Panc1 (cell line): ENCODE measurements around the gene IGF1R. TPM values are rescaled to one million over a fixed set of nuclear protein-coding genes. Genes with fewer than 3 reads are reported as not detected.
A peak's percentile ranks its signal among the peaks of the same experiment; 100 is the strongest.

ENCODE experiments used
- ATAC-seq: fragments of 200-7000 bp; cut with Tn5 transposase; 2 replicates; pipeline ENCODE4 v1.9.1; 2020; ENCODE audit warnings: mild to moderate bottlenecking, moderate library complexity
- BruUV-seq: library from RNA; stranded (reverse); fragments of 400-500 nt; replicated peaks from 2 replicates; lab custom pipeline; 2021; lab: Mats Ljungman, UMichigan
- CTCF ChIA-PET: fragments of 300-600 bp; sonication (Branson Sonifier 250); formaldehyde crosslinking; loops from one replicate; lab custom pipeline; 2022; ENCODE audit warnings: antibody characterized with exemption; lab: Charles Lee
- POLR2A ChIA-PET: fragments of 300-600 bp; sonication (Branson Sonifier 250); formaldehyde crosslinking; loops from one replicate; lab custom pipeline; 2022; ENCODE audit warnings: antibody characterized with exemption; lab: Charles Lee
- DNase-seq: peaks from one replicate; pipeline ENCODE4 v3.0.0-alpha.2; 2010; ENCODE audit warnings: low read depth, low spot score
- H3K27ac ChIP-seq: 2 replicates; pipeline ENCODE4 v1.5.1; 2011; ENCODE audit warnings: mild to moderate bottlenecking, low read length, inconsistent platforms
- H3K27me3 ChIP-seq: fragments of 200-500 bp; sonication (Bioruptor generic); 2 replicates; pipeline ENCODE4 v1.6.0; 2014; ENCODE audit warnings: low read length, inconsistent platforms; ENCODE audit not compliant: control insufficient read depth, insufficient read depth
- H3K36me3 ChIP-seq: fragments of 200-500 bp; sonication (Bioruptor generic); 2 replicates; pipeline ENCODE4 v1.5.1; 2014; ENCODE audit warnings: inconsistent platforms, mild to moderate bottlenecking, low read length, moderate library complexity; ENCODE audit not compliant: control insufficient read depth, insufficient read depth
- H3K4me1 ChIP-seq: 2 replicates; pipeline ENCODE4 v1.5.1; 2011; ENCODE audit warnings: inconsistent platforms, mild to moderate bottlenecking, low read length, moderate library complexity; ENCODE audit not compliant: control insufficient read depth, insufficient read depth
- H3K4me3 ChIP-seq, 2 experiments: 2 replicates each; pipeline ENCODE4 v1.5.1; 2011 to 2012; ENCODE audit warnings: low read depth in 2 of 2, low read length in 2 of 2, mild to moderate bottlenecking in 2 of 2, inconsistent platforms in 1 of 2, moderate library complexity in 1 of 2
- H3K9me3 ChIP-seq: fragments of 200-500 bp; sonication (Bioruptor generic); 2 replicates; pipeline ENCODE4 v1.5.1; 2014; ENCODE audit warnings: low read depth, mild to moderate bottlenecking, inconsistent platforms, low read length, moderate library complexity; ENCODE audit not compliant: control insufficient read depth, insufficient read depth
- POLR2AphosphoS5 ChIP-seq: IDR thresholded peaks from 2 replicates; pipeline ENCODE4 v1.6.1; 2012; ENCODE audit warnings: mild to moderate bottlenecking, low read depth, low read length, moderate library complexity
- SIN3A ChIP-seq: IDR thresholded peaks from 2 replicates; pipeline ENCODE4 v1.6.1; 2012; ENCODE audit warnings: low read depth, mild to moderate bottlenecking, low read length, moderate library complexity, borderline replicate concordance; ENCODE audit not compliant: insufficient read depth
- TCF7L2 ChIP-seq: IDR thresholded peaks from 2 replicates; pipeline ENCODE4 v1.6.1; 2011; ENCODE audit warnings: mild to moderate bottlenecking, low read depth, low read length, inconsistent platforms
- in situ Hi-C: cut with HindIII; loops from 2 replicates; pipeline ENCODE4 v1.10.0; 2016; ENCODE audit warnings: low sequenced_read_pairs, low pct_unique_long_range_greater_than_20kb
- intact Hi-C: fragments of 100-400 bp; cut with micrococcal nuclease; formaldehyde crosslinking; loops from one replicate; pipeline ENCODE4 v1.10.0; 2022; ENCODE audit not compliant: unreplicated experiment
- total RNA-seq: library from RNA; stranded (reverse); gene quantifications from one replicate; pipeline ENCODE4 v1.2.1, GENCODE V29; 2021; ENCODE audit not compliant: unreplicated experiment
- TF ChIP-seq, protein P1 (sequence below), 2 experiments: IDR thresholded peaks; 2 replicates each; pipeline ENCODE4 v1.6.1; 2011 to 2012; ENCODE audit warnings: low read depth in 2 of 2, control low read depth in 1 of 2, low read length in 1 of 2, mild to moderate bottlenecking in 1 of 2, moderate library complexity in 1 of 2; ENCODE audit not compliant: insufficient read depth in 1 of 2
- TF ChIP-seq, protein P2 (sequence below): fragments of 450-650 bp; IDR thresholded peaks from 2 replicates; pipeline ENCODE4 v1.5.1; 2017; ENCODE audit warnings: mild to moderate bottlenecking

Gene IGF1R
- total RNA-seq, 1 experiment from 2014 or later, result 77.1 TPM

DNA sequence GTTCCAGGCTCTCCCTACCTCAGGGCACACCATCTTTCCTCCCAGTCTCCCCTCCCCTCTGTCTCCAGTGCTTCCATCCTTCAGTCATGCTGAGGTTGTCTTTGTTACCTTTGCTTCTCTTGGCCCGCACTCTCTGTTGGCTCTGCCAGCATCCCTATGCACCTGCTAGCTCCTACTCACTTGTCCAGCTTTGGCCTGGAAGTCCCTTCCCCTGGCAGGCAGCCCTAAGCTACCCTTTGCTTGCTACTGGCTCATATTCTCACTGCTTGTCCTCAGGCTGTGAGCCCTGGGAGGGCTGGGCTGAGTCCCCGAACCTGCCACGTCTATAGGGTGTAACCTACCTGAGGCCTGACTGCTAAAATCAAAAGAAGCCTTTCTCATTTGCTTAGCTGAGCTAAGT, 236.6 kb downstream of the IGF1R start:
- POLR2A ChIA-PET, result interaction anchor here (0.5 kb wide), 1 partner anchor 592 kb away, joined by 7 read pairs; no protein-coding TSS in a partner anchor
- Histone ChIP-seq H3K9me3 (no peaks in the 10 kb centered on the region), H3K27ac (peak overlapping the region; percentile 30), H3K4me3 (no peak overlapping the region), H3K4me1 (peaks cover 73% of the 10 kb centered on the region), H3K27me3 (no peaks in the 10 kb centered on the region), H3K36me3 (no peaks in the 10 kb centered on the region)
- CTCF ChIA-PET, result interaction anchor here (0.8 kb wide), 1 partner anchor 174 kb away, joined by 3 read pairs; no protein-coding TSS in a partner anchor
- ATAC-seq (peak; percentile 13; the same call in 1 of the 2 replicates), DNase-seq (no peak)
- intact Hi-C loops, result no loop called here
- TF ChIP-seq, protein P1, sequence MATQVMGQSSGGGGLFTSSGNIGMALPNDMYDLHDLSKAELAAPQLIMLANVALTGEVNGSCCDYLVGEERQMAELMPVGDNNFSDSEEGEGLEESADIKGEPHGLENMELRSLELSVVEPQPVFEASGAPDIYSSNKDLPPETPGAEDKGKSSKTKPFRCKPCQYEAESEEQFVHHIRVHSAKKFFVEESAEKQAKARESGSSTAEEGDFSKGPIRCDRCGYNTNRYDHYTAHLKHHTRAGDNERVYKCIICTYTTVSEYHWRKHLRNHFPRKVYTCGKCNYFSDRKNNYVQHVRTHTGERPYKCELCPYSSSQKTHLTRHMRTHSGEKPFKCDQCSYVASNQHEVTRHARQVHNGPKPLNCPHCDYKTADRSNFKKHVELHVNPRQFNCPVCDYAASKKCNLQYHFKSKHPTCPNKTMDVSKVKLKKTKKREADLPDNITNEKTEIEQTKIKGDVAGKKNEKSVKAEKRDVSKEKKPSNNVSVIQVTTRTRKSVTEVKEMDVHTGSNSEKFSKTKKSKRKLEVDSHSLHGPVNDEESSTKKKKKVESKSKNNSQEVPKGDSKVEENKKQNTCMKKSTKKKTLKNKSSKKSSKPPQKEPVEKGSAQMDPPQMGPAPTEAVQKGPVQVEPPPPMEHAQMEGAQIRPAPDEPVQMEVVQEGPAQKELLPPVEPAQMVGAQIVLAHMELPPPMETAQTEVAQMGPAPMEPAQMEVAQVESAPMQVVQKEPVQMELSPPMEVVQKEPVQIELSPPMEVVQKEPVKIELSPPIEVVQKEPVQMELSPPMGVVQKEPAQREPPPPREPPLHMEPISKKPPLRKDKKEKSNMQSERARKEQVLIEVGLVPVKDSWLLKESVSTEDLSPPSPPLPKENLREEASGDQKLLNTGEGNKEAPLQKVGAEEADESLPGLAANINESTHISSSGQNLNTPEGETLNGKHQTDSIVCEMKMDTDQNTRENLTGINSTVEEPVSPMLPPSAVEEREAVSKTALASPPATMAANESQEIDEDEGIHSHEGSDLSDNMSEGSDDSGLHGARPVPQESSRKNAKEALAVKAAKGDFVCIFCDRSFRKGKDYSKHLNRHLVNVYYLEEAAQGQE (IDR thresholded peaks at IDR 0.05; ENCODE audit: insufficient read depth in 1 of 2, low read depth in 2 of 2, low read length in 1 of 2), result no peak
- TF ChIP-seq POLR2AphosphoS5, result no peak
- no peak for TF ChIP-seq SIN3A
- TF ChIP-seq TCF7L2, result no peak
- TF ChIP-seq, protein P2, sequence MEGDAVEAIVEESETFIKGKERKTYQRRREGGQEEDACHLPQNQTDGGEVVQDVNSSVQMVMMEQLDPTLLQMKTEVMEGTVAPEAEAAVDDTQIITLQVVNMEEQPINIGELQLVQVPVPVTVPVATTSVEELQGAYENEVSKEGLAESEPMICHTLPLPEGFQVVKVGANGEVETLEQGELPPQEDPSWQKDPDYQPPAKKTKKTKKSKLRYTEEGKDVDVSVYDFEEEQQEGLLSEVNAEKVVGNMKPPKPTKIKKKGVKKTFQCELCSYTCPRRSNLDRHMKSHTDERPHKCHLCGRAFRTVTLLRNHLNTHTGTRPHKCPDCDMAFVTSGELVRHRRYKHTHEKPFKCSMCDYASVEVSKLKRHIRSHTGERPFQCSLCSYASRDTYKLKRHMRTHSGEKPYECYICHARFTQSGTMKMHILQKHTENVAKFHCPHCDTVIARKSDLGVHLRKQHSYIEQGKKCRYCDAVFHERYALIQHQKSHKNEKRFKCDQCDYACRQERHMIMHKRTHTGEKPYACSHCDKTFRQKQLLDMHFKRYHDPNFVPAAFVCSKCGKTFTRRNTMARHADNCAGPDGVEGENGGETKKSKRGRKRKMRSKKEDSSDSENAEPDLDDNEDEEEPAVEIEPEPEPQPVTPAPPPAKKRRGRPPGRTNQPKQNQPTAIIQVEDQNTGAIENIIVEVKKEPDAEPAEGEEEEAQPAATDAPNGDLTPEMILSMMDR, result no peak
- in situ Hi-C loops, result no loop called here
- BruUV-seq, result no TSS peak

DNA sequence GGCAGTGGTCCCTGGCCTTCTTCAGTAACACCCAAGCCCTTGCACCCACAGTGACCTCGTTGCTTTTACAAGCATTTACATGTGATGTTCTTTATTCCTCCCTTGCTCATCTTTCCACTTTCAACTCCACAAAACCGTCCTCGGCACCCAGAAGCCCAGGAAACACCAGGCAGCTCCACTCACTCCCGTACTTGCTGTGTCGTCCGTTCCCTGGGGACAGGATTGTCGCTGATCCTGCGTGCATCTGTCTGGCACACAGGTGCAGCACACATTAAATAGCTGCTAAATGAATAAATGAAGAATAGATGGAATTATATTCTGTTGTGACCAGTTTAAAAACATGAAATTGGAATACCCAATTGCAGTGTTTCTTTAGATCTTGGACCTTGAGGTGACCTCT, 239.6 kb downstream of the IGF1R start:
- TF ChIP-seq, protein P1 (IDR thresholded peaks at IDR 0.05; ENCODE audit: insufficient read depth in 1 of 2, low read depth in 2 of 2, low read length in 1 of 2), result no peak
- no peak for TF ChIP-seq TCF7L2
- no peak for TF ChIP-seq SIN3A
- no peak for TF ChIP-seq POLR2AphosphoS5
- TF ChIP-seq, protein P2, result no peak
- no peak for DNase-seq
- Histone ChIP-seq H3K4me1 (peaks cover 64% of the 10 kb centered on the region), H3K27ac (peak overlapping the region; percentile 82), H3K4me3 (no peak overlapping the region), H3K36me3 (no peaks in the 10 kb centered on the region), H3K9me3 (no peaks in the 10 kb centered on the region), H3K27me3 (no peaks in the 10 kb centered on the region)
- ChIA-PET POLR2A (no interaction called here), CTCF (no interaction called here)
- BruUV-seq, result no TSS peak
- intact Hi-C loops (no loop called here), in situ Hi-C loops (no loop called here)
- no peak for ATAC-seq
